Forelimb muscle (tissue), 1 donor: ENCODE data around the gene HYLS1. TPM values are rescaled to one million over a fixed set of nuclear protein-coding genes. Genes with fewer than 3 reads are reported as not detected.

ENCODE experiments used
- DNase-seq: peaks from one replicate; pipeline ENCODE4 v3.0.0-alpha.2; 2013; ENCODE audit warnings: low read depth
- polyA plus RNA-seq: library from polyadenylated mRNA; unstranded; fragments of 120-200 nt; gene quantifications from one replicate; pipeline ENCODE4 v1.2.1, GENCODE V29; 2013; ENCODE audit not compliant: insufficient read length

HYLS1 gene
- polyA plus RNA-seq, 1 donor, result 5.4 TPM

DNA sequence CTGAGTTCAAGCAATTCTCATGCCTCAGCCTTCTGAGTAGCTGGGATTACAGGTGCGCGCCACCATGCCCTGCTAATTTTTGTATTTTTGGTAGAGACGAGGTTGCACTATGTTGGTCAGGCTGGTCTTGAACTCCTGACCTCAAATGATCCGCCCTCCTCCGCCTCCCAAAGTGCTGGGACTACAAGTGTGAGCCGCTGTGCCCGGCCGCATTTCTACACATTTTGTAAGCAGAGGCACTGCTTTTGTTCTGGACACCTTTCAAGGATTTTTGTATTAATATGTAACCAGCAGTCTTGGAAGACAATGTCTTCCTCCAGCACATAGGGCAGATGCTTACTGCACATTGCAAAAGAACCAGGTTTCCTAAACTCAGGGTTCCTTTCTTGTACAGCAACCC is 47.0 kb downstream of the HYLS1 start:
- no peak for DNase-seq

DNA sequence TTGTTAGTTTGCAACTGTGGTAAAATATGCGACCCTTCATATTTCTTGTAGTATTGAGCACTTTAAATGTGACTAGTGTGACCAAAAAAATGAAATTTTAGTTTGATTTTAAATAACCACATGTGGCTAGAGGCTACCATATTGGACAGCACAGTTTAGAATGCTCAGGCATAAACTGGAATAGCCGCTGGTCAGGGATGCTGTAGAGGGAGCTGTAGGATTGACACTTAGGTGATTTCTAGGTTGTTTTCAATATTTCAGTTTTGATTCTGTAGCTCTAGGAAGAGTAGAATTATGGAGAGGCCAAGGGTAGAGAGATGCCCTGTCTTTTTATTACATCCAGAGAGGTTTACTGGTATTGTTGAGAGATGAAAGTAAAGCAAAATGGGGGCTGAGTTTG is 47.6 kb downstream of the HYLS1 start:
- DNase-seq, result no peak

- DNase-seq, result peak; percentile 35
Measured at GRCh38 chr11:125935618-125936199, 48.2 kb downstream of the HYLS1 start.

DNA sequence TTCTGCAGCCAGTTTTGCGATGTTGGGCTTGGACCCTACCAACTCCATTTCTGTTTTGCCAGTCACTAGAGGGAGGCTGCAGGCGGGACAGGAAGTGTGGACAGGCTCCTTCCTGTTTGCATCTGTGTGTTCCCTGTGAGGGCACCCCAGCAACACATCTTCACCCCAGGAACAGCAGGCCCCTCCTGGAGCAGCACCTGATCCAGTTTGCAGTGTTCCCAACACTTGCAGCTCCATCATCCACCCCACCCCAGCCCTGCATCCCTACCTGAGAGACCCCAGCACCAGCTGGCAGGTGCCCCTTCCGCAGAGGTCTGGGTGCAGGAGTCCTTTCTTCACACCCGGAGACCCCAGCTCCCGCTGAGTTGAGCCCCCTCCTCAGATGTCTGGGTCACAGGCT is 51.0 kb downstream of the HYLS1 start:
- DNase-seq, result no peak

DNA sequence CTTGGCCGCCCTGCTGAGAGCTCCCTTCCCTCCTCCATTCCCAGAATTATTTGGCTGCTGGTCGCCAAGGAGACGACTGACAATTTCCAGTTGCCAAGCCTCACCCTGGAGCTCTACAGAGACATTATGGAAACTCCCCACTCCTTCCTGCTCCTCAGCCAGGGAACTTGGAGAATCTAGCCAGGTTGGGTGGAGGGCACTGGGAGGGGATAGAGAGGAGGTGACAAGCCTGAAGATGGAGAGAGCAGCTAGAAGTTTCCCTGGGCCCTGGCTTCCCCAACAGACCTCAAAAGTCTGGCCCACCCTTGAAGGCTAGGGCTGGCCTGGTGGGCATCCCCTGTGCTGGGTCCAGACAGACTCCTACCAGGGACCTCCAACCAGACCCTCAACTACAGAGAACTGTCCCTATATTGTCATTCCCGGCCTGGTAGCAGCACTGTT is 51.6 kb downstream of the HYLS1 start:
- peak; percentile 56 for DNase-seq

DNA sequence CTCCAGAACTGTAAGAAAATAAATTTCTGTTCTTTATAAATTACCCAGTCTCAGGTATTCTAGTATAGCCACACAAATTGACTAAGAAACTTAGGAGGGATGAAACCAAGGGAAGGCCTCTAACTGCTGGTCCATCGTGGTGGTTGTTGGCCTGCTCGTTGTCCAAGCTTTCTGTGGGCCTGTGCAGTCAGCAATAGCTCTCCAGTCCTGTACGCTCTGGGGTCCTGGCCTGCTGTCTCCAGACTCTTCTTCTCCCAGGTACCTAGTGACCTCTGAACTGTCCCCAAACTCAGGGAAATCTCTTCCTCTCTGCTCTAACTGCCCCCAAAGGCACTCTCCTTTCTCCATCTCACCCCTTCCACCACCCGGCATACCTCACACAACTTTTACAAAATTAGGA is 52.7 kb downstream of the HYLS1 start:
- no peak for DNase-seq

DNA sequence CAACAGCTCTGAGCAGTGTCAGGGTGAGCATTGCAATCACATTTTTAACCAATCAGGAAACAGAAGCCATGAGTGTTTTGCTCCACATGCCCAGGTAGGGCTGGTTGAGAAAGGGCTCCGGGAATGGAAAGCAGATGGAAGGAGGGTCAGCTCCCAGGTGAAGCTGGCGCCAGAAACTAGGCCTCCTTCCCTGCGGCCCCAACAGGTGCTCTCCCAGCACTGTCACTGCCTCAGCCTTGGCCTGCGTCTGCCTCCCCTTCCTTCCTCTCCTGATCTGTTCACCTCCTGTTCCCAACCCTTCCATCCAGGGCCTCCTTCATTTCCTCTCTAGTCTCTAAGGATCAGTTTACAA is 53.8 kb downstream of the HYLS1 start:
- DNase-seq, result no peak

DNA sequence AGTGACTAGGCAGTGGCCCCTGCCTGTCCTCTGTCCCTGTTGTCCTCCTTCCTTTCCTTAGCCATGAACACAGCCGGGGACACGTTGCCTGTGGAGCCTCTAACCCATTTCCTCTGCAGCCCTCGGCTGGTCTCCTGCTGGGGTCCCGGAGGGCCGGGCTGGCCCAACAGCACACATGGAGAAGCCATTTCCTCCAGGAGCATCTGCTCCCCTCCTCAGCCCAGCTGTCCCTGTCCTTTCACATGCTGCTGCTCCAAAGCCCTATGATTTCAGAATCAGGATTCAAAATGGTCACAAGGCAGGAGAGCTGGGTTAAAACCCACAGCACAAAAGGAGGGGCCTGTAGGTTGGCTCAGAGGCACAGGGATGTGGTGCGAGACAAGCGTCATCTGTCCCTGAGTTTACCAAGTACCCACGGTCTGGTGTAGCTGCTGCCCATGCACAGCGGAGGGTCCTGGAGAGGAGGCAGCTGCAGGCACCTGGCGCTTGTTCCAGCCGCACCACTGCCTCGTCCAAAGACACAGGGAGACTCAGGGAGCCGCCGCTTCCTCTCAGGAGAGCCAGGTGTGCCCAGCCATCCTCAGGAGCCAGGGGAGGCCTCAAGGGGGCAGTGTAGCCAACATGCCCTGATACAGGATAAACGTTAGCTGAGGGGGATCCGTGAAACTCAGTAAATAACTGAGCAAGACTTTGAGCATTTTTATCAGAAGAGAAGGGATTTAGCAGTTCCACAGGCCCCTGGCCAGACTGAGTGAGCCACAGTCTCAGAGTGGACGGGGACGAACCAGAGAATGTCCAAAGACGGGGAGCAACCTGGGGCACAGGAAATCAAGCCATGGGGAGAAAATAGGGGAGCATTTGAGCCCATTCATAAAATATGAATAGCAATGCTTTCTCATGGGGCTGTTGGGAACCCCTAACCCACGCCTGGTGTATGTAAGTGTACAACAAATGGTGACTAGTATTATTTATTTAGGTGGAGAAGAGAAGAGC is 54.4 kb downstream of the HYLS1 start:
- peak; percentile 34 for DNase-seq

DNA sequence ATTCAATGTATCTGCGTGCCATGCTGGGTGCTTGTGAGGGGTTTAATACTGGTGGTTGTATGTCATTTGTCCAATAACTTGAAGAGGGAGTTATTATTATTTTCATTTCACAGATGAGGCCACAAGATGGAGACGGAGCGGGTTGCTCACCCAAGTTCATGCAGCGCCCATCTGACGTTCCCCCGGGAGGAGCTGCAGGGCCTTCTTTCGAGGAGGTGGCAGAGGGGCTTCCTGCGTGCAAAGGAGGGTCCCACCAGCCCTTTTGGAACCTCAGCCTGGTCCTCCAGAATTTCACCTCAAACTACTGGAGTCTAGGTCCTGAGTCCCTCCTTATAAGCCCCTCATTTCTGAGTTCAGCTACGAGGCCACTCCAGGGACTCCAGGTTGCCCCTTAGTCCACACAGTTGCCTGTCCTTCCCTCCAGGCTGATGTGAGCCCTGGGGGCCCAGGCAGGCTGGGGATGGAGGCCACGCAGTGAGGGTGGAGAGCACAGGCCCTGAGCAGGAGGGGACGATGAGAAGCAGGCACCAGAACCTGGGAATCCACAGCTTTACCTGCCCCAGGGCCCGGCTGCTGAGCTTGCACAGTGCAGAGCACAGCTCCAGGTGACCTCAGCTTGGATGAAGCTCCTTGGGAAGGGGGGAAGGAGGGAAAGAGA is 55.4 kb downstream of the HYLS1 start:
- no peak for DNase-seq

GRCh38 chr11:125943661-125944349 is 56.3 kb downstream of the HYLS1 start:
- no peak for DNase-seq

DNA sequence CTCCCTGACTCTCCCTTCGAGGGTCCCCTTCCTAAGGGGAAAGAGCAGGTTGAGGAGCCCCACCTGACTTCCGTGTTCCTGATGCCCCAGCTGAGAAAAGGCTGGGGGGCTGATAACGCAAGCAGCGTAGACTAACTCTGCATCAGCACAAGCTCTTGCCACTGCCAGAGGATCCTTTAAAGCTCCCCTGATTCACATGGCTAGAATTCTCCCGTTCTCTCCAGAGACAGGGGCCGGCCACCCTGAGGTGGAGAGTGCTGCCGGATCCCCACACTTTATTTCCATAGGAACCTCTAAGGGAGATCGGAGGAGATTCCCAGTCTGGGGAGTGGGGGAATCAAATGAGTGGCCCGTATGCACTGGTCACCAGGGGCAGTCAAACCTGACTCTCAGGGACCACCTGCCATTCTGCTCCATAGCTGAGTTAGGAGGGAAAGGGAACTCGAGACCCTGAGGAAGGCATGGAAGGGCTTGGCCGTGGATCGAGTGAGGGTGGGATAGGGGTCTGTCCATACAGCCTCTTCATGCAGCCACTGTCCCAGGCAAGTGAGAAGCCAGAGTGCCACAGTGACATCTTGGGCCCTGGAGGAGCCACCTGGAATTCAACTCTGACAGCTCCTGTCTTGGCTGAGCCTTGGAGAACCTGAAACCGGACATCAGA is 57.0 kb downstream of the HYLS1 start:
- DNase-seq, result no peak

DNA sequence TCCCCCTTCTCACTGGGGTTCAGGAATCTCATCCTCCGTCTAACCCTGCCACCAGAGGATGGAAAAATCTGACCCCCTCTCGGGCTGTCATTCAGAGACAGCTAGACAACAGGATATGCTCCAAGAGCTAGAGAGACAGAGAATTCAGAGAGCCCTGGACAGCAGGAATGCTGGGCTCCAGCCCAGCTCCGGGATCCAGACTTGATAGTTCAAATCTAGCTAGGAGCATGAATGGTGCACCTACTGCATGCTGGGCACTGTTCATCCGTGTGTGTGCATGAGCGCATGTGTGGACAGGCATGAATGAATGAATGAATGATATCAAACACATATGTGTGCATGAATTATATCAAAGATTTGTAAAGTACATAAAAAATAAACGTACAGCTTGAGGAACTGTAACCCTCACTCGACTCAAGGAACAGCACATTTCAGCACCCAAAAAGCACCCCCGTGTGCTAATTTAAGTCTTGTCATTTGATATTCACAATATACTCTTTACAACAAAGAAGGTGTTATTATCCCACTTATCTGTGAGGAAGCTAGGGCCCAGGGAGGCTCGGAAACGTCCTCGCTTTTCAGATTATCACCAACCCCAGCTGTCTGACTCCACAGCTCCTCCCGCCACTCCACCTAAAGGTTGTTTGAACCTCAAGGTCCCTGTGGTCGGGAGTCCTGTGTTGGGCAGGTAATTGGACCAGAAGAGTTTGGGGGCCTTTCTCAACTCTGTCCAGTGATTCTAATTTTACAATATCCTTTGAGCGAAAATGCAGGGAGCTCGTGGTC is 57.7 kb downstream of the HYLS1 start:
- DNase-seq, result no peak

GRCh38 chr11:125945797-125946520 is 58.5 kb downstream of the HYLS1 start, which contains the start of gene VSIG10L2:
Gene VSIG10L2 (plus strand): TSS chr11:125946044. CDS start chr11:125946056, 12 bp downstream.
- no peak for DNase-seq

DNA sequence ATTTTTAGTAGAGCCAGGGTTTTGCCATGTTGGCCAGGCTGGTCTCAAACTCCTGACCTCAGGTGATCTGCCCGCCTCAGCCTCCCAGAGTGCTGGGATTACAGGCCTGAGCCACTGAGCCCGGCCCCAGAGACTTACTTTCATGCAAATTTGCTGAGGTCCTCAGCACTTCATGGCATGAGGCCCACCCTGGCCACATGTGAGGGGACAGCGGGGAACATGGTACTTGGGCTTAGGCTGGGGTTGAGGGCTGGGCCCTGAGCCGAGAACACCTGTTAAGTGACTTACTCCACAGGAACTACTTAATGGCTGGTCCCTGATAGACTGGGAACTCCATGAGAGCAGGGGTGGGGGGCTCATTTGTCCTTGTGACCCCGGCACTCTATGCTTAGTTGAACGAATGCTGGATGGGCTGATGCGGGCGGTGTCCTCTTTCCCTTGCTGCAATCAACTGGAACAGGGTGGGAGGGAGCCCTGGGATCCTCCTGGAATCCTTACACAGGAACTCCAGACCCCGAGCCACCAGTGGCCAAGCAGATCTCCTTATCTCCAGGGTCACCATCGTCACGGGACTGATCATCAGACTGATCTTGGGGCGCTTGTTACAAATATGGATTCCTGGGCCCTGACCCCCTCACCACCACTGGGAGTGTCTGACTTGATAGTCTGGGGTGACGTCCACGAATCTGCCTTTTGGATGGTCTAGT is 59.4 kb downstream of the HYLS1 start:
- no peak for DNase-seq

DNA sequence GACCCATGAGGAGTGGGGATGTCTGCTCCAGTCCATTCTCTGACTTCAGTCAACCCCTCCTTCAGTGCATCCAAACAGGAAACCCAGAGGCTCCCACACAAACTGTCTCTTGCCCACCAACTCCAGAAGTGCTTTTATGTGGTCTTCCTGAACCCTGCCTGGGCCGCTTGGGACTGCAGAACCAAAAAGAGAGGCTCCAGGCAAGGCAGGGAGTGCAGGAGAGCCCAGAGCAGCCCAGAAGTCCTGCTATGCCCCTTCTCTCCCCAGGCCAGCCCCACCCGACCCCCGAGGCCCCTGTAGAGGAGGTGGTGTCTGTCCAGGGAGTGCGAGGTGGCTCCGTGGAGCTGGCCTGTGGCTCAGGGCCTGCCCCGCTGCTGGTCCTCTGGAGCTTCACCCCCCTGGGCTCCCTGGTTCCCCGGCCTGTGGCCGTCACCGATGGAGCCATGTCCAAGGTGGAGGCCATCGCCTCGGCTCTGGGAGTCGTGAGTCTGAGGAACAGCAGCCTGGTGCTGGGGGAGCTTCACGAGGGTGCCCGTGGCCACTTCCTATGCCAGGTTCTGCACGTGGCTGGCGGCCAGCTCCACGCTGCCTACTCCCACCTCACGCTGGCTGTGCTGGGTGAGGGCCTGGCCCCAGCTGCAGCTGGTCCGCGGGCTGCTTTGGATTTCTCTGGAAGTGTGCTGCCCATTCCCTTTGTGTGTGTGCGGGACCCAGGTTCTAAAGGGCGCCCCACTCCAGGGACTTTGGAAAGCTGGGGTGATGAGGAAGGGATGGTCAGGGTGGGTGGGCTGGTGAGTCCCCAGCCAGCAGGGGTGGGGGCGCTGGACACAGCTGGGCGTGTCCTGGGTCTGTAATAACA is 60.2 kb downstream of the HYLS1 start:
- no peak for DNase-seq

DNA sequence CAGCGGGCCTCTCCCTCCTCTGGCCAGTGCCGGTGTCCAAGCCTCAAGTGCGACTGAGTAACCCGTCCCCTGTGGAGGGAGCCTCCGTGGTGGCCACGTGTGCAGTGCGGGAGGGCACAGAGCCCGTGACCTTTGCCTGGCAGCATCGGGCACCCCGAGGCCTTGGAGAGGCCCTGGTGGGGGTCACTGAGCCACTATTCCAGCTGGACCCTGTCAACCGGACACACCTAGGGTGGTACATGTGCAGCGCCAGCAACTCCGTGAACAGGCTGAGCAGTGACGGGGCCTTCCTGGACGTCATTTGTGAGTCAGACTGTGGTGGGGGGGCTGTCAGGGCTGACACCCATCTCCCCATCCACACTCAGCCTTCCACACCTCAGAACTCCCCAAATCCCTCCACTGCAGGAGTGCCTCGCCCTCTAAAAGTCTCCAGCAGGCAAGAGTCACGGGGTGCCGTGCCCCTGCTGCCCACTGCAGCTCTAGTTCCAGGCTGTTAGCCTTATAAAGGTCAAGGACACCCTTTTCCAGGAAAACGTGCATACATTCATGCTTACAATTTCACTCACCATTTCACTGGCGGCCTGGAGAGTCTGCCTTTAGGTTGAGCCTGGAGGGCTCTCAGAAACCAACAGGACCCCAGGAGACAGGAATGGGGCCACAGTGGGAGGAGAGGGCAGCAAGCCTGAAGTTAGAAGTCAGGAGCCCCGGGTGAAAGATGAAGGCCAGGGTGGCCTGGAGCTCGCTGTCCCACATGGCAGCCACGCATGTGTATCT is 61.0 kb downstream of the HYLS1 start:
- no peak for DNase-seq
